WI38 (cell line): Measurements from ENCODE around the gene KNCN.

Experiments used
- H3K4me3 ChIP-seq: 2 replicates; pipeline ENCODE4 v1.5.1; 2011; ENCODE audit warnings: low read depth, mild to moderate bottlenecking, control low read depth, low read length
- TF ChIP-seq, protein P1 (sequence below): IDR thresholded peaks from 2 replicates; pipeline ENCODE4 v1.5.1; 2012; ENCODE audit warnings: low read depth, mild to moderate bottlenecking, control low read depth, low read length

Gene KNCN

DNA sequence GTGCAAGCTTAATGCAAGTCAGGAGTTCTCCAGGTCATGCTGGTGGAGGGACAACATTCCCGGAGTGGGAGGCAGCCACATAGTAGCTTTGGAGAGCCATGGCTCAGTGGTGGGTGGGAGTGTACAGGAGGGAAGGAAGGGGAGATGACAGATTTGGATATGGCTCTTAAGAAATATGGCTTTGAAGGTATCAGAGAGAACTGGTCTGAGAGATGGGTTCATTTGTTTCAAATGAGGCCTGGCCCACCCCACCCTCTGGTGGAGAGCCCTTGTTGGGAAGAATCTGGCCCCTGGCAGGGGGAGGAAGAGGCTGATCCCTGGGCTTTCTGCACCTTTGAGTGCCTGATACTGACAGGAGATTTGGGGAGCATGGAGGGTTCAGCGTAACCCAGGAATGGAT is 55.7 kb downstream of the KNCN start:
- TF ChIP-seq, protein P1, sequence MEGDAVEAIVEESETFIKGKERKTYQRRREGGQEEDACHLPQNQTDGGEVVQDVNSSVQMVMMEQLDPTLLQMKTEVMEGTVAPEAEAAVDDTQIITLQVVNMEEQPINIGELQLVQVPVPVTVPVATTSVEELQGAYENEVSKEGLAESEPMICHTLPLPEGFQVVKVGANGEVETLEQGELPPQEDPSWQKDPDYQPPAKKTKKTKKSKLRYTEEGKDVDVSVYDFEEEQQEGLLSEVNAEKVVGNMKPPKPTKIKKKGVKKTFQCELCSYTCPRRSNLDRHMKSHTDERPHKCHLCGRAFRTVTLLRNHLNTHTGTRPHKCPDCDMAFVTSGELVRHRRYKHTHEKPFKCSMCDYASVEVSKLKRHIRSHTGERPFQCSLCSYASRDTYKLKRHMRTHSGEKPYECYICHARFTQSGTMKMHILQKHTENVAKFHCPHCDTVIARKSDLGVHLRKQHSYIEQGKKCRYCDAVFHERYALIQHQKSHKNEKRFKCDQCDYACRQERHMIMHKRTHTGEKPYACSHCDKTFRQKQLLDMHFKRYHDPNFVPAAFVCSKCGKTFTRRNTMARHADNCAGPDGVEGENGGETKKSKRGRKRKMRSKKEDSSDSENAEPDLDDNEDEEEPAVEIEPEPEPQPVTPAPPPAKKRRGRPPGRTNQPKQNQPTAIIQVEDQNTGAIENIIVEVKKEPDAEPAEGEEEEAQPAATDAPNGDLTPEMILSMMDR: no peak
- H3K4me3 ChIP-seq: no peak overlapping the region
